IPS-NIHi7 (cell line): ENCODE data around the gene COX8A.
"Not testable (repeated sequence)": the region's sequence is repeated elsewhere in the genome, so short reads cannot be mapped to it uniquely, and the experiment has no call there.

Experiments used
- DNase-seq: peaks from one replicate; pipeline ENCODE4 v3.0.0; 2012; ENCODE audit warnings: mixed read lengths; ENCODE audit errors: extremely low spot score

COX8A gene

DNA sequence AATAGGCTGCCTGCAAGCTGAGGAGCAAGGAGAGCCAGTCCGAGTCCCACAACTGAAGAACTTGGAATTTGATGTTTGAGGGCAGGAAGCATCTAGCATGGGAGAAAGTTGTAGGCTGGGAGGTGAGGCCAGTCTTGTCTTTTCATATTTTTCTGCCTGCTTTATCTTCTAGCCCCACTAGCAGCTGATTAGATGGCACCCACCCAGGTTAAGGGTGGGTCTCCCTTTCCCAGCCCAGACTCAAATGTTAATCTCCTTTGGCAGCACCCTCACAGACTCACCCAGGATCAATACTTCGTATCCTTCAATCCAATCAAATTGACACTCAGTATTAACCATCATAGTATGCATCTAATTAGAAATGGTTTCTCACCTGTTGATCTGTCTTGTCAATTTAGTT is 5.0 kb upstream of the COX8A start:
- DNase-seq, result no peak

DNA sequence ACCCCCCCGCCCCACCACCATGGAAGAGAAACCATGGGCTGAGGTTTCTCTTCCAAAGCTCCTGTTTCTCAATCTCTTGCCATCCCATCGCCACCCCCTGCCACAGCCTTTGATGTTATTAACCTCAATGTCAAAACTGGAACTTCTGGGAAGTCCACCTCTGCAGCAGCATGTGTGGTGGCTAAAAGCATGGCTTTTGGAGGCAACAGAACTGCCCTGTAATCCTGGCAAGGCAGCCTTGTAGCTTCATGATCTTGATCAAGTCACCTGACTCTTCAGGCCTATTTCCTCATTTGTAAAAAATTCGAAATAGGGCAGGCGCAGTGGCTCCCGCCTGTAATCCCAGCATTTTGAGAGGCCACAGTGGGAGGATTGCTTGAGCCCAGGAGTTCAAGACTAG is 3.5 kb upstream of the COX8A start:
- no peak for DNase-seq

DNA sequence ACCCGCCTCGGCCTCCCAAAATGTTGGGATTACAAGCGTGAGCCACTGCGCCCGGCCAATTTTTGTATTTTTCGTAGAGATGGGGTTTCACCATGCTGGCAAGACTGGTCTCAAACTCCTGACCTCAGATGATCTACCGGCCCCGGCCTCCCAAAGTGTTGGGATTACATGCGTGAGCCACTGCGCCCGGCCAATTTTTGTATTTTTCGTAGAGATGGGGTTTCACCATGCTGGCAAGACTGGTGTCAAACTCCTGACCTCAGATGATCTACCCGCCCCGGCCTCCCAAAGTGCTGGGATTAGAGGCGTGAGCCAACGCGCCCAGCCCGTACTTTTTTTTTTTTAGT is 535 bp upstream of the COX8A start:
- not testable (repeated sequence) for DNase-seq

DNA sequence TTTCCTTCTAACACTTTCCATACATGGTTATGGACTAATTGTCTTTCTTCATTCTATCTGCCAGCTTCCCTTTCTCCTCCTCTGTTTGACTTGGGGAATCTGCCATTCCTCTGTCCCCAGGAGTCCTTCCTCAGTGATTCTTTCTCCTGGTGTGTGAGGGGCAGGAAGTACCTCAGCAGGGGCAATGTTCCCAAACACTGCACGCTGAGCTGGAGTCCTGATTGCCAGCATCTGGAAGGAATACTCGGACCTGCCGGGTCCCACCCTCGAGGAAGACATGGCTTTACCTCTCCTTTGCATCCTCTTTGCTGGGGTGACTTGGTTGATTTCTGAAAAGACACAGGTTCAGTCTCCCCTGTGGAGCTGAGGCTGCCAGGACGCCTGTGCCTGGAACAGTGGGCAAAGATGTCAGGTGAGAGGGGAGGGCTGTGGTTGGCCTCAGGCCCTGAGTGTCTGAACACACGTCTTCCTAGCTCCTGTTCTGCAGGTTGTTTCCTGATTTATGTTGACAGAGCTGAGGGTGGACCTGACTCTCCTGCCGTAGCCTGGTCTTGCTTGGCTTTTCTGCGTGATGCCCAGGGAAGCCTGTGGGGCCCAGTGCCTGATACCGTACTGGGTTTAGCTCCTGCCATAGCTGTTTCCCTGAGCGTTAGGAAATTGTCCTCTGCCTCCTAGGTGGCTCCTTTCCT is 4.3 kb downstream of the COX8A start:
- peak; percentile 48 for DNase-seq

DNA sequence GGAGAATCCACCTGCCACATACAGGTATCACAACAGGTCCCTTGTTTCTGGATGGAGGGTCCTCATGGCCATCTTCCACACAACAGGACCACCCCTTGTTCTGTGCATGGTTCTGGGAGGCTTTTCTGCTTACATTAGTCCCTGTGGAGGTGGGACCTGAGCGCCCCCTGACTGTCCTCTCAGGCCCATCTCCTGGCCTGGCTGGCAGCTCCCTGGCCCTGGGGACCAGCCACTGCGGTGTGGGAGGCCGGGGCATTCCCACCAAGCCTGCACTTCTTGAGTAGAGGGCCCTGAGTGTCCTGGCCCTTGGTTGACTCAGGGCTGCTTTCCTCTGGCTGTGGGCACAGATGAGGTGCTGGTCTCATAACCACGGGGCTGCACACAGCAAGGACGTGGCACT is 5.0 kb downstream of the COX8A start:
- no peak for DNase-seq

DNA sequence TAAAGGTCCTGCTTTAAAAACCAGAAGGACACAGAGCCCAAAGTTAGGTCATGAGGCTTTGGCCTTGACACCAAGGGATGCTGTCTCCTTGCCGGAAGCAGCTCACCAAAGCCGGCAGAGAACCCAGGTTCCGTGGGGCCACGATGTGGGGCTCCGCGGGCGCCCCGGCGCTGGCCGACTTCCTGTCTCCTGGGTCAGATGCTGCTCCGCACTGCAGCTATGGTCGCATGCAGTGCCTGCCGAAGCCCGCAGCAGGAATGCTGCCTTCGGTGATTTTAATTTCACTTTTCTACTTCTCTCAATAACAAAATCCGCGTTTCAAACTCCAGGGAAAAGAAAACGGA is 11.4 kb downstream of the COX8A start:
- DNase-seq, result no peak

DNA sequence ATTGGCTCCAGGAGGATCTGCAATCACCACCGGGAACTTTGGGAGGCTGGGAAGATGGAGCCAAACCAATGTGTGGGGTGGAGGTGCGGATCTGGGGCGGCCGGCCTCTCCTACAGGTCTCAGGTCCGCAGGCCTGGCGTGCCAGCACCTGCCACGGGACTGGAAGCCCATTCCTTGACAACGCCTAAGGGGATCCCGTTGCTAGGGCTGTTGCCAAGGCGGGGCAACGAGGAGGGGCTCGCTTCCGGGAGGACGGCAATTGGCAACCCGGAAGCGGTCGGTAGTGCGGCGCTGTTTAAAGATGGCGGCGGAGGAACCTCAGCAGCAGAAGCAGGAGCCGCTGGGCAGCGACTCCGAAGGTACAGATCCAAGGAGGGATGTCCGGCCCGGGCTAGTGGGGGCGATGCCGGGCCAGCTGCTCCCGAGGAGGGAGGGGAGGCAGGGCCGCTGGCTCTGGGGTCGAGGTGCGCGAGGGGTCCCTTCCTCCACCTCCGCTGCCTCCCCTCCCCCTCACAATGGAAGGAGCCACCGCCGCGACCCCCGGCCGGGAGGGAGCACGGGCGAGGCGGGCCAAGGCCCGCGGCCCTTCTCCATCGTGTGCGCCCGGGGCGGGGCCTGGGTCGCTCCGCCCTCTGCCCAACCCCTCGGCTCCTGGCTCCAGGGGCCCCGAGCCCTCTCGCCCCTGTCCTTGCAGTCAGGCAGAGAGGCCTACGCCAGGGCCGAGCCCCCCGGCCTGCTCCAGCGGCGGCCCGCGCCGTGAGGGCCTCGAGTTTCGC is 11.9 kb downstream of the COX8A start, which contains the start of gene OTUB1:
OTUB1 (plus strand) TSS at position 283 of the 776 bp plus-strand sequence; CDS start at position 302, 19 bp downstream.
- DNase-seq, result peak; percentile 96

DNA sequence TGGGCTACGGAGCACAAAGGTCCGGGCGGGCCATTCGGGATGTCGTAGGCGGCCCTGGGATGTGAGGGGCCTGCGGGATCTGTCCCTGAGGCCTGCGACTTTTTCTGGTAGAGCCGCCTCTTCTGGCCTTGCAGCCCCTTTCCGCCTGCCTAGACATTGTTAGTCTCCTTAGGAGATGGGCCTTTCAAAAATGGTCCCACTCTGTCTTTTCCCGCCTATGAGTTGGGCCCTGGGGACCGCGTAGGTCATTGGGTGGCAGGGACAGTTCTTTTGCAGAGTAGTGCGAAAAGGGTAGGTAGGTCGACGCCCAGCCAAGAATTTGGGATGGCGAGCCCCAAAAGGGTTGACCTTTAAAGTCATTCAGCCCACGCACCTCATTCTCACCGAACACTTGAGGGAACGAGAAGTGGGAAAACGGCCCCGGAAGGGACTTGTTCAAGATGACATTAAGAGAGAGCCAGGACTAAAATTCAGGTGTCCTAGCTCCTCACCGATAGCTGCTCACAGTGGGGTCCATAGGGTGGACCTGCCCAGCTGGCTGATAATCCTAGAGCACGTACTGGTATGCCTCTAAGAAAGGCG is 12.6 kb downstream of the COX8A start:
- DNase-seq, result no peak

DNA sequence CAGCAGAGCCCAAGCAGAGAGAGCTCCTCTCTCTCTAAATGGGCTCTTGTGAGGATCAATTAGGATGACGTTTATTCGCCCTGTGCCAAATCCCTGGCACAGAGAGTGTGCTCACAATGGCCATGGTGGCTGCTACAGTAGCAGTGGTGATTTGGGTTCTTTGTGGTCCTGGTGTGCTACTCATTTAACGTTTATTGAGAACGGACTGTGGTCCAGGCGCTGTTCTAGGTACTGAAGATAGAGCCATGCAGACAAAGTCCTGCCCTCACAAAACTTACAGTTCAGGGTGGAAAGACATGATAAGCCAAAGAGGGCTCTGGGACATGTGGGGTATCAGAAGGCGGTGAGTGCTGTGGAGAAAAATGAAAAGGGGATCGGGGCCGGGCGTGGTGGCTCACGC is 17.1 kb downstream of the COX8A start:
- no peak for DNase-seq

DNA sequence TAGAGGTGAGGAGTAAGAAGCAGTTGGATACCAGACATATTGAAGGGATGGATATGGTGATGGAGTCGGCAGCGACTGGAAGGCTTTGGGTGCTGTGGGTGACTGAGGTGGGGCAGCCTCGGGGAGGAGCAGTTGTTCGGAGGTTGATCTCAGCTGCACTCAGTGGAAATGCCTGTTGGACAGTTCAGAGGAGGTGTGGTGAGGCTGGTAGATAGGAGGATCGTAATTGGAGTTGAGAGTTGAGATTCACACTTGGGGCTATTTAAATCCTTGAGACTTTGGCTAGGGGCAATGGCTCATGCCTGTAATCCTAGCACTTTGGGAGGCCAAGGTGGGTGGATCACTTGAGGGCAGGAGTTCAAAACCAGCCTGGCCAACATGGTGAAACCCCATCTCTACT is 18.7 kb downstream of the COX8A start:
- no peak for DNase-seq

DNA sequence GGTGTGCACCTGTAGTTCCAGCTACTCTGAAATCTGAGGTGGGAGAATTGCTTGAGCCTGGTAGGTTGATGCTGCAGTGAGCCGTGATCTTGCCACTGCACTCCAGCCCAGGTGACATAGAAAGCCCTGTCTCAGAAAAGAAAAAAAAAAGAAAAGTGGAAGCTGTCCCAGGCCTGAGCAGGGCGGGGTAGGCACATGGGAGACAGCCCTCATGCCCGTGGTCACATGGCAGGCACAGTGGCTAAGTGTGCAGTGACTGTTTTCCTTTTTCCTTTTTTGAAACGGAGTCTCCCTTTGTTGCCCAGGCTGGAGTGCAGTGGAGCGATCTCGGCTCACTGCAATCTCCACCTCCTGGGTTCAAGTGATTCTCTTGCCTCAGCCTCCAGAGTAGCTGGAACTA is 19.6 kb downstream of the COX8A start:
- DNase-seq, result no peak

DNA sequence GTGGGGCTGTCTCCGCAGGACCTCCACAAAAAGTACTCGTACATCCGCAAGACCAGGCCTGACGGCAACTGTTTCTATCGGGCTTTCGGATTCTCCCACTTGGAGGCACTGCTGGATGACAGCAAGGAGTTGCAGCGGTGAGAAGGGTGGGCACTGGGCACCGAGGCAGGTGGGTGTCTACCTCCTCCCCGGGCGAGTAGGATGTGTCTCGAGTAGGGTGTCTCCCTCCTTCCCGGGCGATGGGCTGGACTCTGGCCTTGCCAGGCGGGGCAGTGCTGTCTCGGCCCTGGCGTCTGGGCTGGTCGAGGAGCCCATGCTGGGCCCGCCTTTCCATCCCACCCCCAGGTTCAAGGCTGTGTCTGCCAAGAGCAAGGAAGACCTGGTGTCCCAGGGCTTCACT is 22.1 kb downstream of the COX8A start:
- no peak for DNase-seq

DNA sequence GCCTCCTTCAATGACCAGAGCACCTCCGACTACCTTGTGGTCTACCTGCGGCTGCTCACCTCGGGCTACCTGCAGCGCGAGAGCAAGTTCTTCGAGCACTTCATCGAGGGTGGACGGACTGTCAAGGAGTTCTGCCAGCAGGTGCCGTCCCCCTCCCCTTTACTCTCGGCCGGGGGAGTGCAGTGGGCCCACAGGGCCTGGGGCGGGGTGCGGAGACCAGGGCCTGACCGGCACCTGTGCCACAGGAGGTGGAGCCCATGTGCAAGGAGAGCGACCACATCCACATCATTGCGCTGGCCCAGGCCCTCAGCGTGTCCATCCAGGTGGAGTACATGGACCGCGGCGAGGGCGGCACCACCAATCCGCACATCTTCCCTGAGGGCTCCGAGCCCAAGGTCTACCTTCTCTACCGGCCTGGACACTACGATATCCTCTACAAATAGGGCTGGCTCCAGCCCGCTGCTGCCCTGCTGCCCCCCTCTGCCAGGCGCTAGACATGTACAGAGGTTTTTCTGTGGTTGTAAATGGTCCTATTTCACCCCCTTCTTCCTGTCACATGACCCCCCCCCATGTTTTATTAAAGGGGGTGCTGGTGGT is 22.8 kb downstream of the COX8A start:
- no peak for DNase-seq

DNA sequence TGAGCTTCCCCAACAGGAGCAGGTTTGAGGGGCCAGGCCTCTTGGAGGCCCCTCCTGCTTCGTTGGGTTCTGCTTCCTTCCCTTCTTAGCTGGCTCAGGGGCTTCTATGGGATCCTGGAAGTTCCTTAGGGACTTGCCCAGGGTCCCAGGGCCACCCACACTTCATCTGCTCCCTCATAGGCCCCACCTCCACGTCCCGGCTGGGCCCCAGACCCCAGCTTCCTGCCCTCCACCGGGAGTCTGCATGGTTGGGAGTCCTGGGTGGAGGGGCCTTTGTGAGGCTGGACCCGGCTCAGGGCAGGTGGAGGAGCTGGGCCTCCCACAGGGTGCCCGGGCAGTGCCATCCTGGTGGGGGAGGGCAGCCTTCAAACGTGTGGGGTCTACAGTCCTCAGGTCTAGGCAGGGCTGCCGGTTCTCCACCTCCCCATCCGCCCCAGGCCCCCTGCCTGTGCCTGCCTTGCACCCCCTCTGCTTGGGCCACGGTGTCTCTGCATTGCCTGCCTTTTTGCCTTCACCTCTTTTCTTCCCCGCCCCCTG is 23.4 kb downstream of the COX8A start:
- DNase-seq, result no peak

DNA sequence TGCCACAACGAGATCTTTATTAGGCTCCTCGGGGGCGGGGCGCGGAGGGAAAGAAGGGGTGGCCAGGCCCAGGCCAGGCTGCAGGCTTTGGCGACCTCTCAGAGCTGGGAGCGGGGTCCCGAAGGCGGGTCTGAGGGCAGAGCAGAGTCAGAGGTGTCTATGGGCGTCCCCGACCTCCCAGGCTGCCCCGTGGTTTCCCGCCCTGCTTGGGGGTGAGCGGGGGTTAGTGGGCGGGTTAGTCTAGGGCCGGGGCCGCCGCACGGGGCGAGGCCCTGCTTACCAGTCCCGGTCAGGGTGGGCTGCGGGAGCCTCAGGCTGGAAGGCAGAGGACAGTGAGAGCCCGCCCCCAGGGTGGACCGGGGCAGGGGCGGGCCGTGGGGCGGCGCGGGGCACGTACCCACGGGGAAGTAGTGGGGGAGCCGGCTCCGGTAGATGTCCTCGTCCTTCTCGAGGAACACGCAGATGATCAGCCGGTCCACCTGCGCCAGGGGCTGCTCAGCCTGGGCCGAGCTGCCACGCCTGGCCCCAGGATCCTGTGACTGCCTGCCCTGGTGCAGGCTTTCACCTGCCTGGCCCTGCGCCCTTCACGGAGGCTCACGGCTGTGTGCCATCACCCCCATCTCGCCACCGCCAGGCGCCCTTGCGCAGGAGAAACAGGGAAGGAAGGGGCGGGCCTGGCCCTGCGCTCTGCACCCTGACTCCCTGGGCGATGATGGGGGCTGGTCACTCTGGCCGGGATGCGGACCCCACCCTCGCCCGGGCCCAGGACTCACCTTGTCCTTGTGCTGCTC is 24.3 kb downstream of the COX8A start:
- peak; percentile 72 for DNase-seq

DNA sequence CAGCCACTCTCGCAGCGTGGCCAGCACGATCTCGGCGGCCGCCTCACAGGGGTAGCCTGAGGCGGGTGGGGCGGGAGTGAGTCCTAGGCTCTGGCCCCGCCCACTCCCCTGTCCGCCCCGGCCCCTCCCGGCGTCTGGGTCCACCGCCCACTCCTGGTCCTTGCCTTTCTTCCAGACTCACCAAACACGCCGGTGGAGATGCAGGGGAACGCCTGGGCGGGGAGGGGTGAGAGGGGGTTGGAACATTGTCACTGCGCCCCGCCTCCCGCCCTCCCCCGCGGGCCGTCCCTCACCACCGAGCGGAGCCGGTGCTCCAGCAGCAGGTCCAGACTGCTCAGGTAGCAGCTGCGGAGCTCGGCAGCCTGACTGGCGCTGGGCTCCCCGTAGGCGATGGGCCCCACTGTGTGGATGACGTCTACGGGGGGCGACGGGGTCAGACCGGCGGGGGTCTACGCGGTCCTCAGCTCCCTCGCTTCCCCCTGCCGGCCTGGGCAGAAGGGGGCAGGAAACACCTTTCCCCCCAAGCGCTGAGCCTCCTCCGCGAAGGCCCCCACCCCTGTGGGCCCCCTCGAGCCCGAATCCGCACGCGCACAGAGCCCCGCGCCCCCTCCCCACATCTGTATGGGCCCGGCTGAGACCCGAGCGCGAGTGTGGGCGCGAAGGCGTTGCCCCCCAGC is 25.1 kb downstream of the COX8A start:
- peak; percentile 92 for DNase-seq

DNA sequence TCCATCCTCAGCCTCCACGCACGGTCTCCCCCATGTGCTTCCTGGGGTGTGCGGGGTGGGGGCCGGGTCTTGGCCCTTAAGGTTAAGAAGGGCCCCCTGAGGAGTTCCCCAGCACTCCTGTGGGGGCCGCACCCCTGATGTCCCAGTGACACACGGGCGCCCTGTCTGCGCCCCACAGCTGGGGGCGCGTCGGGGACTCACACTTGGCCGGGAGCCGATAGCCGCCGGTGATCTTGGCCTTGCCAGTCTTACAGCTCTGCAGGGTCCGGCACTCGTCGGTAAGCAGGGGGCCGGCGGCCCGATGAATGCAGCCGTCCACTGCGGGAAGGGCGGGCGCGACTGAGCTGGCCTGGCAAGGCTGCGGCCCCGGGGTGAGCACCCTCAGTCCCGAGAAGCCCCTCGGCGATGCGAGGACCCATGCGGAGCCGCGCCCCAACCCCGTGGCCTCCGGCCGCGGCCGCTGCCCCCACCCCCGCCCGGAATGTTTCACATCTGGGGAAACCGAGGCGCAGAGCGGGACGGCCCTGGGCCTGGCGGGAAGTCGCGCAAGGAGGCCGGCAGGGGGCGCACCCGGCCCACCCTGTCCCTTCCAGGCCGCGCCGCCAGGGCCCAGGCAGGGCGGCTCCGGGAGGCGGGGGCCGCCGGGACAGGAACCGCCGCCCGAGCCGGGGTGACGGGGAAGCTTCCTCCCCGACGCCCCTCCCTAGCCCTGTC is 25.8 kb downstream of the COX8A start:
- peak; percentile 89 for DNase-seq

DNA sequence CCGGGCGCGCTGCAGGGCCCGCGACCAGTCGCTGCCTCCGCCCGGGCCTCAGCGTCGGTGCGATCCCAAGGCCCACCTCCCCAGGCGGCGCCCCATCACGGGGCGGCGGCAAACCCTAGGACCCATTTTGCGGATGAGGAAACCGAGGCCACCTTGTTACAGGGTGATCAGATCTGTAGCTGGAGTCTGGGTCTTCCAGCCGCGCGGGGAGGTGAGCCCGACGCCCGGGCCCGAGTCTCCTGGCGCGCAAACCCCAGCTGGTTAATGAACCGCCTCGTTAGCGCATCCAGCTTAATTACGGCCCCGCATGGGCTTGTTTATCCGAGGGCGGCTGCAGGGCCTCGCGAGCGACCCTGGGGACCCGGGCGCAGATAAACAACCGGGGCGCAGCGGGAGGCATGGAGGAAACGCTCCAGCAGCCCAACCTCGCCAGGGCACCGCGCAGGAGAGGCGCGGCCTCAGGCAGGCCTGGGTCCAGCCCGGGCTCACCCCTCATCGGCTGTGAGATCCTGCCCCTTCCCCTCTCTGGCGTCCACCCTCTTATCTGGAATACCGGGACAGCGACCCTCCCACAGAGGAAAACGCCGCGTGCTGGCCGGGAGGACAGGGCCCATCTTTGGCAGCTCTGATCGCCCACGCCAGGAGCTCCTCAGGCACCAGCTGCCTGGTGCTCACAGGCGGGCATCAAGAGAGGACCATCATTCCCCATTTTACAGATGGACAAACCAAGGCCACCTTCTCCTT is 26.5 kb downstream of the COX8A start:
- no peak for DNase-seq

DNA sequence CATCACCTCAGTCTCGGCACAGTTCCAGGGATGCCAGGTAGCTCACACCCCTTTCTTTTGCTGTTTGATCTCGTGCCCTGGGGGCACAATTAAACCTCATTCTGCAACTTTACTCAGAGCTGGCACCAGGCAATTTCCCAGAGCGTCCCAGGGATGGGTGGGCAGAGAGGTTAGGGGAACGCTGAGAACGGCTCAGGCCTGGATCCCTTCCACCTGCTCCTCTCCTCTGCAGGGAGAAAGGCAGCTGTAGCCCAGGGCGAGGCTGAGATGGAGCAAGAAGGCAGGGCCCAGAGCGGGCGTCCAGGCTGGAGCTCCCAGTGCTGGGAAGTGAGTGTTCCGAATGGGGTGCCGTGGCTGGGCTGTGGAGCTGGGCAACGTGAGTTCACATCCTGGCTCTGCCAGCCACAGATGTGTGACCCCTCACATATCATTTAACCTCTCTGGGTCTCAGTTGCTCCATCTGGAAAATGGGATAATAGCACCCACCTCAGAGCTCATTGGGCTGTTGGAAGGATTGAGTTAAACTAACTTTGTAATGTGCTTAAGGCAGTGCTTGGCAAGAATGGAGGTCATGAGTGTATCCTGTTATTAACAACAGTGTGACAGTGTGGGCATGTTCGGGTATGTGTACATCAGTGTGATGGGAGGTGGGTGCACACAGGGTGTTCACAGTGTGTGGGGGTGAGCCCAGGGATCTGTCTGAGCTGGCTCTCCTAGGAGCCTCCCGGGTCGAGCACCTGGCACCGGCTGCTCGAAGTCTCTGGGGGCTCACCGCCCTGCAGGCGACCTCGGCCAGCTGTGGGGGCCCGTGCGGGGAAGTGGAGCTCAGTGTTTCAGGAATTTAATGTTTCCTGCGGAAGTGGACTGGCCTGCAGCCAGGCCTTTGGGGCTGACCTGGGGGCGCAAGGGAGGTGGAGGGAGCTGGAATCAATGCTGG is 27.3 kb downstream of the COX8A start:
- no peak for DNase-seq
